HG02798 (cell line): ENCODE data around the gene ETFB.

Source experiments
- ATAC-seq: cut with Tn5 transposase; IDR thresholded peaks from one replicate; pipeline ENCODE4 v1.9.1; 2021; ENCODE audit warnings: mild to moderate bottlenecking; ENCODE audit not compliant: unreplicated experiment, poor library complexity

The ETFB gene

GRCh38 chr19:51301266-51301665, 64.9 kb downstream of the ETFB start:
- ATAC-seq = no peak

- no peak for ATAC-seq
Observed at GRCh38 chr19:51297406-51297805, 68.8 kb downstream of the ETFB start.

GRCh38 chr19:51296336-51297093, 69.7 kb downstream of the ETFB start:
- ATAC-seq = no peak

GRCh38 chr19:51295382-51296126, 70.6 kb downstream of the ETFB start:
- ATAC-seq = no peak
